BE2C (cell line): ENCODE measurements around the gene HOXA6.

Source experiments
- DNase-seq: peaks from one replicate; pipeline ENCODE4 v3.0.0-alpha.2; 2020
- H3K27me3 ChIP-seq: fragments of 250-450 bp; sonication (Bioruptor Pico); 2 replicates; pipeline ENCODE4 v1.5.1; 2020; ENCODE audit warnings: mild to moderate bottlenecking
- H3K36me3 ChIP-seq: fragments of 250-450 bp; sonication (Bioruptor Pico); 2 replicates; pipeline ENCODE4 v1.5.1; 2020; ENCODE audit warnings: mild to moderate bottlenecking
- H3K4me1 ChIP-seq: fragments of 250-450 bp; sonication (Bioruptor Pico); 2 replicates; pipeline ENCODE4 v1.5.1; 2020
- H3K4me3 ChIP-seq: 2 replicates; pipeline ENCODE4 v1.5.1; 2011; ENCODE audit warnings: low read depth, low read length
- H3K9me3 ChIP-seq: fragments of 250-450 bp; sonication (Bioruptor Pico); 2 replicates; pipeline ENCODE4 v1.5.1; 2020
- CTCF ChIP-seq: IDR thresholded peaks from 2 replicates; pipeline ENCODE4 v1.5.1; 2012; ENCODE audit warnings: mild to moderate bottlenecking, low read depth, low read length

HOXA6 gene

GRCh38 chr7:27116031-27116961 is 31.3 kb downstream of the HOXA6 start:
- no peak for DNase-seq
- no peak overlapping the region for H3K4me3 ChIP-seq

GRCh38 chr7:27115221-27116026 is 32.1 kb downstream of the HOXA6 start:
- Histone ChIP-seq H3K9me3 (no peaks in the 10 kb centered on the region), H3K4me3 (no peak overlapping the region), H3K4me1 (no peaks in the 10 kb centered on the region), H3K36me3 (no peaks in the 10 kb centered on the region), H3K27me3 (peaks cover 95% of the 10 kb centered on the region)
- TF ChIP-seq CTCF: no peak
- DNase-seq: no peak

More at GRCh38 chr7:27116031-27116961, 31.3 kb downstream of the HOXA6 start:
- Histone ChIP-seq H3K9me3 (no peaks in the 10 kb centered on the region), H3K4me1 (no peaks in the 10 kb centered on the region), H3K36me3 (no peaks in the 10 kb centered on the region), H3K27me3 (peaks cover 95% of the 10 kb centered on the region)
- TF ChIP-seq CTCF: no peak

GRCh38 chr7:27114881-27115220 is 32.7 kb downstream of the HOXA6 start:
- no peaks in the 10 kb centered on the region for H3K9me3 ChIP-seq
- no peak for DNase-seq
- no peaks in the 10 kb centered on the region for H3K4me1 ChIP-seq
- H3K4me3 ChIP-seq: no peak overlapping the region
- no peaks in the 10 kb centered on the region for H3K36me3 ChIP-seq
- no peak for TF ChIP-seq CTCF
- H3K27me3 ChIP-seq: peaks cover 95% of the 10 kb centered on the region

GRCh38 chr7:27113991-27114769 is 33.4 kb downstream of the HOXA6 start:
- Histone ChIP-seq H3K36me3 (no peaks in the 10 kb centered on the region), H3K9me3 (no peaks in the 10 kb centered on the region), H3K27me3 (peaks cover 95% of the 10 kb centered on the region), H3K4me3 (no peak overlapping the region), H3K4me1 (no peaks in the 10 kb centered on the region)
- no peak for DNase-seq
- TF ChIP-seq CTCF: no peak

GRCh38 chr7:27112955-27113949 is 34.3 kb downstream of the HOXA6 start:
- TF ChIP-seq CTCF: no peak
- H3K4me3 ChIP-seq: no peak overlapping the region
- DNase-seq: no peak

More at GRCh38 chr7:27112955-27113949, 34.3 kb downstream of the HOXA6 start:
- H3K4me1 ChIP-seq: no peaks in the 10 kb centered on the region
- H3K27me3 ChIP-seq: peaks cover 95% of the 10 kb centered on the region
- no peaks in the 10 kb centered on the region for H3K36me3 ChIP-seq
- H3K9me3 ChIP-seq: no peaks in the 10 kb centered on the region
